ENCODE results near the gene PSORS1C2.

GRCh38 chr6:31090275-31090972 lies 48.4 kb downstream of the PSORS1C2 start:
- TF ChIP-seq CTCF (IDR thresholded peaks at IDR 0.05) = no peak
- TF ChIP-seq EZH2 (IDR thresholded peaks at IDR 0.05; ENCODE audit: borderline replicate concordance, insufficient read depth, low read depth, low read length, poor library complexity, severe bottlenecking) = no peak
